ENCODE results near the gene PRDM16.

Gene PRDM16

GRCh38 chr1:3429766-3430165, 360.8 kb downstream of the PRDM16 start:
- DNase-seq, result no peak

GRCh38 chr1:3430406-3430805, 361.4 kb downstream of the PRDM16 start:
- no peak for DNase-seq

- DNase-seq, result no peak
These were observed 361.8 kb downstream of the PRDM16 start for GRCh38 chr1:3430820-3431219.

- no peak for DNase-seq
These were observed 362.3 kb downstream of the PRDM16 start for GRCh38 chr1:3431266-3431665.

GRCh38 chr1:3431686-3432085, 362.7 kb downstream of the PRDM16 start:
- no peak for DNase-seq

- DNase-seq, result no peak
These were observed 363.3 kb downstream of the PRDM16 start for GRCh38 chr1:3432306-3432705.

- no peak for DNase-seq
These were observed 364.1 kb downstream of the PRDM16 start for GRCh38 chr1:3433076-3433475.

GRCh38 chr1:3433596-3434320, 364.8 kb downstream of the PRDM16 start:
- no peak for DNase-seq

- DNase-seq, result no peak
These were observed 365.6 kb downstream of the PRDM16 start for GRCh38 chr1:3434406-3435110.

GRCh38 chr1:3435666-3436065, 366.7 kb downstream of the PRDM16 start:
- no peak for DNase-seq

- no peak for DNase-seq
These were observed 367.4 kb downstream of the PRDM16 start for GRCh38 chr1:3436451-3436850.

- DNase-seq, result no peak
These were observed 367.9 kb downstream of the PRDM16 start for GRCh38 chr1:3436901-3437300.

- no peak for DNase-seq
These were observed 369.7 kb downstream of the PRDM16 start for GRCh38 chr1:3438661-3439180.

- no peak for DNase-seq
These were observed 370.6 kb downstream of the PRDM16 start for GRCh38 chr1:3439346-3440299.

GRCh38 chr1:3440300-3440681, 371.3 kb downstream of the PRDM16 start:
- DNase-seq, result no peak

GRCh38 chr1:3440711-3441409, 371.9 kb downstream of the PRDM16 start:
- no peak for DNase-seq

- DNase-seq, result no peak
These were observed 372.4 kb downstream of the PRDM16 start for GRCh38 chr1:3441410-3441847.

GRCh38 chr1:3441880-3442279, 372.9 kb downstream of the PRDM16 start:
- no peak for DNase-seq

GRCh38 chr1:3442331-3442730, 373.3 kb downstream of the PRDM16 start:
- DNase-seq, result no peak

GRCh38 chr1:3442901-3443300, 373.9 kb downstream of the PRDM16 start:
- DNase-seq, result no peak

GRCh38 chr1:3443807-3444206, 374.8 kb downstream of the PRDM16 start:
- DNase-seq, result no peak

- no peak for DNase-seq
These were observed 375.3 kb downstream of the PRDM16 start for GRCh38 chr1:3444298-3444697.

Data from GOT3 (cell line).